ENCODE results near the gene PPP2R2C.

The PPP2R2C gene

GRCh38 chr4:6330384-6330767 lies 142.0 kb downstream of the PPP2R2C start:
- Histone ChIP-seq H3K9ac (ENCODE audit: low read length) (no peak overlapping the region), H3K27ac (ENCODE audit: low read depth, low read length) (no peak overlapping the region), H3K27me3 (ENCODE audit: control insufficient read depth, insufficient read depth, low read length) (peaks cover 8% of the 10 kb centered on the region), H3K4me1 (ENCODE audit: control insufficient read depth, insufficient read depth, low read length) (no peaks in the 10 kb centered on the region), H3K4me3 (ENCODE audit: low read length) (no peak overlapping the region), H3K36me3 (ENCODE audit: control insufficient read depth, insufficient read depth, low read length) (no peaks in the 10 kb centered on the region)

DNA sequence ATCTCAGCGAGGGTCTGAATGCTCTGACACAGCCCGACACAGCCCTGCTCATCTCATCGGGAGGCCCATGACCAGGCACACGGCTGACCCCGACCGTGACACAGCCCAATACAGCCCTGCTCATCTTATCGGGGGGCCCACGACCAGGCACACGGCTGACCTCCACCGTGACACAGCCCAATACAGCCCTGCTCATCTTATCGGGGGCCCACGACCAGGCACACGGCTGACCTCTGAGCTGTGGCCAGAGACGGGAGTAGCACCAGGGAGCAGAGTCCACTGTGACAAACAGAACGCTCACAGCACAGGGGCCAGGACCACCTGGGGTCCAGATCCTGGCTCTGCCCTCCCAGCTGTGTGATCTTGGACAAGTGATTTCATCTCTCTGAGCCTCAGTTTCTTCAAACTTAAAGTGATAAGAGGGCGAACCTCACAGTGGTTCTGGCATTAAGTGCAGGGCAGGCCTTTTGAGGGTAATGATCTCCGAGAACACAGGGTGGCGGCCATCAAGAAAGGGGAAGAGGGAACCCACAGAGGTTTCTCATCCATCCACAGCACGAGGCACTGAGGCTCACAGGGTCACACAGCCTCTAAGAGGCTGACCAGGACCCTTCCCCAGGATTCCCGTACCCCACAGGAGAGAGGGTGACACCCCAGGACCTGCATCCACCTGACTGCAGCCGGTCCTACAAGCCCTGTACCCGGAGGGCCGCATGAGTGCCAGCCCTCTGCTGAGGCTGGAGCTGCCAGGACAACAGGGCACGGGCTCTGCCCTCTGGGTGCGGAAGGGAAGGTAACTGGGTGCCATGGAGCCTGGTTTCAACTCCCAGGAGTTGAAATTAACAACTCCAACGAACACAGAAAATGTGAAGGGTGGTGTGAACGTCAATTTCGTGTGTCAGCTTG lies 142.7 kb downstream of the PPP2R2C start:
- H3K27ac ChIP-seq (ENCODE audit: low read depth, low read length) = no peak overlapping the region
- H3K4me1 ChIP-seq (ENCODE audit: control insufficient read depth, insufficient read depth, low read length) = no peaks in the 10 kb centered on the region
- no peak overlapping the region for H3K4me3 ChIP-seq (ENCODE audit: low read length)
- no peaks in the 10 kb centered on the region for H3K36me3 ChIP-seq (ENCODE audit: control insufficient read depth, insufficient read depth, low read length)
- no peak overlapping the region for H3K9ac ChIP-seq (ENCODE audit: low read length)
- peaks cover 8% of the 10 kb centered on the region for H3K27me3 ChIP-seq (ENCODE audit: control insufficient read depth, insufficient read depth, low read length)

DNA sequence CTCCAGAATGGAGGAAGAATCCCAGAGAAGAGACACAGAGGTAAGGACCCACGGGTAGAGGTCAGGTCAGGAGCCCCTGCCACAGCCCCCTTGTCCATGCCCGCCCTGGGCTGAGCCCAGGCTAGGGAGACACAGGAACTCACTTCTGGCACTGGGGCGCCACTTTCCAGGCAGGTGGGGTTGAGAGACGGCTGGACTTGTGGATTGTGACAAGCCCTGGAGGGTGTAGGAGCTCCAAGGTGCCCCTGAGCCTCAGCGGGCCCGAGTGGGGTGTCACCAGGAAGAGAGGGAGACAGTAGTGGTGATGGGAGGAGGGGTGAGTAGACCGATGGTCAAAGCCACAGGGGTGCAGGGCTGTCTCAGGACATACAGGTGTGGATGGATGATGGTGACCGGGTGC lies 143.9 kb downstream of the PPP2R2C start:
- no peak overlapping the region for H3K27ac ChIP-seq (ENCODE audit: low read depth, low read length)
- no peak overlapping the region for H3K4me3 ChIP-seq (ENCODE audit: low read length)
- H3K4me1 ChIP-seq (ENCODE audit: control insufficient read depth, insufficient read depth, low read length) = no peaks in the 10 kb centered on the region
- peaks cover 8% of the 10 kb centered on the region for H3K27me3 ChIP-seq (ENCODE audit: control insufficient read depth, insufficient read depth, low read length)
- no peak overlapping the region for H3K9ac ChIP-seq (ENCODE audit: low read length)
- H3K36me3 ChIP-seq (ENCODE audit: control insufficient read depth, insufficient read depth, low read length) = no peaks in the 10 kb centered on the region

- Histone ChIP-seq H3K9ac (ENCODE audit: low read length) (no peak overlapping the region), H3K4me1 (ENCODE audit: control insufficient read depth, insufficient read depth, low read length) (no peaks in the 10 kb centered on the region), H3K36me3 (ENCODE audit: control insufficient read depth, insufficient read depth, low read length) (no peaks in the 10 kb centered on the region), H3K27ac (ENCODE audit: low read depth, low read length) (no peak overlapping the region), H3K27me3 (ENCODE audit: control insufficient read depth, insufficient read depth, low read length) (peaks cover 8% of the 10 kb centered on the region), H3K4me3 (ENCODE audit: low read length) (no peak overlapping the region)
These were observed 145.0 kb downstream of the PPP2R2C start for GRCh38 chr4:6327220-6327917.

DNA sequence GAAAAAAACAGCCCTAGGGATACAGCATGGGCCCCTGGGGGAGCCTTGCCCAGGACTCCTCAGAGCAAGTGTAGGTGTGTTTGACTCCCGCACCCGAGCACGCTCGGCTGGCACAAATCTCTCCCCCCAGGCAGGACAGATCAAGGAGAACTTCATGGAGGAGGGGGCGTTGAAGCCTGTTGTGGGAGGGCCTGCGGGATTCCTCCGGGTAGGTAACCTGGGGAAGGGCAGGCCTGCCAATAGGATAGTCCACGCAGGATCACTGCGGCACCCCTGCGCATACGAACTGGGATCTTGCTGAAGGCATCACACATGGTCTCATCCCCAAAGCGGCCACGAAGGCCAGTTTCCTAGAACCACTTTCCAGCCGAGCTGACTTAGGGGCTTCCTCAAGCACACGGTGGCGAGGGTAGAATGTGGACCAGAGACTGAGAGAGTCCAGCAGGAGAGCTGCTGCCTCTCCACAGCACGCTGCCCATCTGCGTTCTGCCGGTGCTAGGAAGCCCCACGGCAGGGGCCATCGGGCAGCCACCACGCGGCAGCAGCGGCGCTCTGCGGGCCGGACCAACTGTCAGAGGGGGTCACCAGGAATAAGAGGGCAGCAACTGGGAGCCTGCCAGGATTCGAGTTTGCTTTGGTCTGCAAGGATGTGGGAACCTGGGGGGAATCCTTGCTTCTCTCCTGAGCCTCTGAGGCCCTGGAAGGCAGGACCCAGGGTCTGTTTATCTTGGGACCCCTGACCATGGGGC lies 145.9 kb downstream of the PPP2R2C start:
- Histone ChIP-seq H3K4me1 (ENCODE audit: control insufficient read depth, insufficient read depth, low read length) (no peaks in the 10 kb centered on the region), H3K27me3 (ENCODE audit: control insufficient read depth, insufficient read depth, low read length) (peaks cover 8% of the 10 kb centered on the region), H3K4me3 (ENCODE audit: low read length) (no peak overlapping the region), H3K36me3 (ENCODE audit: control insufficient read depth, insufficient read depth, low read length) (no peaks in the 10 kb centered on the region), H3K9ac (ENCODE audit: low read length) (no peak overlapping the region), H3K27ac (ENCODE audit: low read depth, low read length) (no peak overlapping the region)

DNA sequence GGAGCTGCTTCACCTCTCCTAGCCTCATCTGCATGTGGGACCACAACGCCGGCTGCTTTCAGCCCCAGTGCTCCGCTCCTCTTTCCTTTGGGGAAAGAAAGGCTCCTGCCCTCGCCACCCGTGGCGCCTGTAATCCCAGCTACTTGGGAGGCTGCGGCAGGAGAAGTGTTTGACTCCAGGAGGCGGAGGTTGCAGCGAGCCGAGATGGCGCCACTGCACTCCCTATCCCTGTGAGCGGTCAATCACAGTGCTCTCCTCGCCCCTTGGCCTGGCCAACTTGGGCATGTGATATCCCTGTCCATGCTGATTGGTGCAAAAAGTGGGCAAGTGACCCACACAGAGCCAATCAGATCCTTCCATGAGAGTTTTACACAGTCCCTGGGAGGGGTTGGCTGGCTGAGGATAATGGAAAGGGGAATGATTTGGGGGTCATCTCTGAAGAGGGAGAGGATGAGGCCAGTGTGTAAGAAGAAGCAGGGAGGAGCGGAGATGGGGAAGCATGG lies 146.6 kb downstream of the PPP2R2C start:
- no peak overlapping the region for H3K27ac ChIP-seq (ENCODE audit: low read depth, low read length)
- H3K4me3 ChIP-seq (ENCODE audit: low read length) = no peak overlapping the region
- peaks cover 8% of the 10 kb centered on the region for H3K27me3 ChIP-seq (ENCODE audit: control insufficient read depth, insufficient read depth, low read length)
- H3K4me1 ChIP-seq (ENCODE audit: control insufficient read depth, insufficient read depth, low read length) = no peaks in the 10 kb centered on the region
- no peaks in the 10 kb centered on the region for H3K36me3 ChIP-seq (ENCODE audit: control insufficient read depth, insufficient read depth, low read length)
- no peak overlapping the region for H3K9ac ChIP-seq (ENCODE audit: low read length)

- peaks cover 8% of the 10 kb centered on the region for H3K27me3 ChIP-seq (ENCODE audit: control insufficient read depth, insufficient read depth, low read length)
- H3K36me3 ChIP-seq (ENCODE audit: control insufficient read depth, insufficient read depth, low read length) = no peaks in the 10 kb centered on the region
- no peaks in the 10 kb centered on the region for H3K4me1 ChIP-seq (ENCODE audit: control insufficient read depth, insufficient read depth, low read length)
- H3K4me3 ChIP-seq (ENCODE audit: low read length) = no peak overlapping the region
- H3K9ac ChIP-seq (ENCODE audit: low read length) = no peak overlapping the region
- no peak overlapping the region for H3K27ac ChIP-seq (ENCODE audit: low read depth, low read length)
These were observed 147.2 kb downstream of the PPP2R2C start for GRCh38 chr4:6324999-6325787.

GRCh38 chr4:6324461-6324998 lies 147.9 kb downstream of the PPP2R2C start:
- no peak overlapping the region for H3K27ac ChIP-seq (ENCODE audit: low read depth, low read length)
- H3K9ac ChIP-seq (ENCODE audit: low read length) = no peak overlapping the region
- no peaks in the 10 kb centered on the region for H3K36me3 ChIP-seq (ENCODE audit: control insufficient read depth, insufficient read depth, low read length)
- no peak overlapping the region for H3K4me3 ChIP-seq (ENCODE audit: low read length)
- H3K4me1 ChIP-seq (ENCODE audit: control insufficient read depth, insufficient read depth, low read length) = no peaks in the 10 kb centered on the region
- peaks cover 8% of the 10 kb centered on the region for H3K27me3 ChIP-seq (ENCODE audit: control insufficient read depth, insufficient read depth, low read length)

DNA sequence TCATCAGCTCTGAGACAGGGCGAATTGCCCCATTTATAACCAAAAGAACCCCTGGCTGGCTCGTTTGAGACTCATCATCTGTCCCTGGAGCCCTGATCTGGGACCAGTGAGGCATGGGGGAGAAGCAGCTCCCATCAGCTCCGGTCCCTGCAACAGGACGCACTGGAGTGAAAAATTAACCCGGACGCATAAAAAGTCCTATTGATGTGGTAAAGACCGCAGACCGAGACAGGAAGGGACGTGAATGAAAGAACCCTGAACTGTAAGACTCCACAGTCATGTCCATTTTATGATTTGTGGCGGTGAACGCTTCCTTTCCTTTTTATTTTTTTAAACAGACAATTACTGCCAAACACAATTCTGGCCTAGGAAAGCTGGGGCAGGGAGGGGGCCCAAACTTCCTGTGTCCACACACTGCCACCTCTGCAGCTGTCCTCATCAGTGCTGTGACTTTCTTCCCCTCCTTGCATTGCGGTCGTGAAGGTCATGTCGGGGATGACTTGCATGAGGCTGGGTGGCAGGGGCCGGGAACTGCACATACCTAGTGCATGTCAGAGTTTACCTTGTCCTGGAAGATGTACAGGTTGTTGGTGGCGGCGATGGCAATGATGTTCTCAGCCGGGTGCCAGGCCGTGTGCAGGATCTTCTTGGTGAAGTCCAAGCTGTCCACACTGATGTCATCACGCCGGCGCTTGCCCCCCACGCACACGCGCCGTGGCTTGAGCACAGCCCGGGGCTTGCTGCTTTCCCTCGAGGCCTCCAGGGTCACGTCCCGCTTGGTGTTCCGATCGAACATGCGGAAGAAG lies 149.4 kb downstream of the PPP2R2C start:
- Histone ChIP-seq H3K4me1 (ENCODE audit: control insufficient read depth, insufficient read depth, low read length) (no peaks in the 10 kb centered on the region), H3K27ac (ENCODE audit: low read depth, low read length) (no peak overlapping the region), H3K27me3 (ENCODE audit: control insufficient read depth, insufficient read depth, low read length) (peaks cover 6% of the 10 kb centered on the region), H3K4me3 (ENCODE audit: low read length) (no peak overlapping the region), H3K9ac (ENCODE audit: low read length) (no peak overlapping the region), H3K36me3 (ENCODE audit: control insufficient read depth, insufficient read depth, low read length) (no peaks in the 10 kb centered on the region)

DNA sequence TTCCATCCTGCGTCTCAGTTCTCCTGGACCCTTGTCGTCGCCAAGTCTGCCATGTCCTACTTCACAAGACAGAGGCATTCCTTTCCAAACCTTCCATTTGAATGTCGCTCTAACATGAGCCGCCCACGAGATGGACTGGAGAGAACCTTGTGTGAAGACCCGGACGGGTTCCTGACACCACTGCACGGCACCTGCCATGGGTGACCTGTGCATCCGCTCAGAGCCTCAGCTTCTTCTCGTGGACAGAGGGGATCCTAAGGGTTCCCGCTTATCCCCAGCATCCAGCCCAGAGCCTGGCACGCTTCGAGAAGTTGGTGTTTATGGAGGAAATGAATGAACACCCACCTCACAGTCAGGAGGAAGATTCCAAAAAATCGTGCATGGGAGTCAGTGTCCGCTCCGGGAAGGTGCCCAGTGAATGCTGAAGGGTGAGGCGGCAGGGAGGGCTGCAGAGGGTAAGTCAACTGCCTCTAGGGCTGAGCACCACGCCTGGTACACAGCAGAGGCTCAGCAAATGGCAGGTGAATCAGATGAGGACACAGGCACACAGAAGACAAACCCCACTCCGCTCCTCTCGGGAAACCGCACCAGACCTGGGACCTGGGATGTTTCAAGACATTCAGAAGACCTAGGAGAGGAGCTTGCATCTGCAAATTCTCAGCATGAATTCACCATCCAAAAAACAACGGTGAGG lies 150.2 kb downstream of the PPP2R2C start:
- no peaks in the 10 kb centered on the region for H3K4me1 ChIP-seq (ENCODE audit: control insufficient read depth, insufficient read depth, low read length)
- no peak overlapping the region for H3K9ac ChIP-seq (ENCODE audit: low read length)

More for the DNA sequence above, 150.2 kb downstream of the PPP2R2C start:
- Histone ChIP-seq H3K36me3 (ENCODE audit: control insufficient read depth, insufficient read depth, low read length) (no peaks in the 10 kb centered on the region), H3K4me3 (ENCODE audit: low read length) (no peak overlapping the region), H3K27me3 (ENCODE audit: control insufficient read depth, insufficient read depth, low read length) (no peaks in the 10 kb centered on the region), H3K27ac (ENCODE audit: low read depth, low read length) (no peak overlapping the region)

Measured in rectal smooth muscle tissue (tissue), 1 donor.